Fibroblast of gingiva (primary cell): ENCODE data around the gene ZXDC.

Source experiments
- DNase-seq: peaks from one replicate; pipeline ENCODE4 v3.0.0-alpha.2; 2011; ENCODE audit warnings: low read depth

ZXDC gene

DNA sequence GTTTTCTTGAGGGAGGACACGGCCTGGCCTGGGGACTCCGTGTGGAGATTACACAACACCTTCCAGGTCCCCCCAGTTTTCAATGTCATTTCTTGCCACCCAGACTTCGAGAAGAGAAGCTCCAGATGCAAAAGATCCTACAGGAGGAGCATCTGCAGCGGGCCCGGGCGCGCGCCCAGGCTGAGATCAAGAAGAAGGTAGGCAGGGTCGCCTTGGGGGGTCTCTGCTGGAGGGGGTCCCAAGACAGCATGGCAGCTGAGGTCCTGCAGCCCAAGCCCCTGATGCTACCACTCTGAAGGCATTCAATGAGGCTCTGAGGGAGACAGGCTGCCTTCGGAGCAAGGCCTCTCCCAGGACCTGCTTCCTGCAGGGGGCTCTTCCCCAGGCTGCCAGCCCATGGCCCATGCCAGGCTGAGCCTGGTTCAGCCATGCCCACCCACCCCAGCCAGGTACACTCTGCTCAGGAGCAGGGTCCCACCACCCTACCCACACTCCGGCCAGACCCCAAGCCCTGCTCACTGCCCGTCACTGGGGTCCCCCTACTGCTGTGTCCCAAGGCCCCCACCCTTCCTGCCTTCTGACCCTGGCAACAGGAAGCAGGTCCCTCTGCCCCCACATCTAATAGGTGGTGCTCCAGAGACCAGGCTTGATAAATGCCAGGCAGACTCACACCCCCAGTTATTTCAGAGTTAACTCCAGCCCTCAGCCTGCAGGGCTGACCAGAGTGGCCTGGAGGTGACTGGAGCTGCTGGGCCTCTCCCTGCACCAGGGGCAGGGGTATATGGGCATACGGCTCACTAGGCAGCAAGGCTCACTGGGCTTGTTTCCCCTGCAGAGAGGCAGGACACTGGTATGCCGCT, 40.0 kb downstream of the ZXDC start:
- DNase-seq: no peak

DNA sequence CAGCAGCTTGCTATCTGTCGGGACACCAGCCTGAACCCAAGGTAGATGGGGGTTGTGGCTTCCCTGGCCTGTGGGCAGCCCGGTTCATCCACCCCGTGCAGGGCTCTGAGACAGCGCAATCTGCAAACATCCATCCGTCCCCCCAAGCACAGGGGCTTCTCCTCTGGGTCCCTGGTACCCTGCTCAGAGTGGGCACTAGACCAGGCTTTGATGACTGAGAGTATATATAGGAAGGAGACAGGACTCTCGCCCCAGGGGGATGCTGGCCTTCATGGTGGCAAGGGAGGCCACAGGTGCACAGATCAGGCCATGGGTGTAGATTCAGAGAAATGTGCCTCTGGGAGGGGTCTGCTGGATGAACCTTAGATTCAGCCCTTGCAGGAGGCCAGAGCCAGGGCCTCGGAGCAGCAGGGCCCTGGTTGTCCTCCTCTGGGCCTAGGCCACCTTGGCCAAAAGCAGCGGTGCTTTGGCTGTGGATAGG, 40.7 kb downstream of the ZXDC start:
- no peak for DNase-seq

DNA sequence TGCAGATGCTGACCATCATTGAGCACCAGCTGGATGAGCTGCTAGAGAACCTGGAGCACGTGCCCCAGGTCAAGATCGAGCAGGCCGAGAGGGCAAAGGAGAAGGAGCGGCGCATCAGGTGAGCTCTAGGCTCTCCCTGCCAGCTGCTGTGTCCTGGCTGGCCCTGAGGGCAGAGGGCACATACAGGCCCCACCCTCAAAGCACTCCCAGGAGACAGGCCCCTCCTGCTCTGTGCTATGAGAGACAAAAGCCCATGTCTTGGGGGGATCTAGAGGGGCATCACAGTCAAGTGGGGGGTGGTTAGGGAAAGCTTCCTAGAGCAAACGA, 41.5 kb downstream of the ZXDC start:
- no peak for DNase-seq

GRCh38 chr3:126433496-126434263, 42.0 kb downstream of the ZXDC start:
- DNase-seq: no peak

DNA sequence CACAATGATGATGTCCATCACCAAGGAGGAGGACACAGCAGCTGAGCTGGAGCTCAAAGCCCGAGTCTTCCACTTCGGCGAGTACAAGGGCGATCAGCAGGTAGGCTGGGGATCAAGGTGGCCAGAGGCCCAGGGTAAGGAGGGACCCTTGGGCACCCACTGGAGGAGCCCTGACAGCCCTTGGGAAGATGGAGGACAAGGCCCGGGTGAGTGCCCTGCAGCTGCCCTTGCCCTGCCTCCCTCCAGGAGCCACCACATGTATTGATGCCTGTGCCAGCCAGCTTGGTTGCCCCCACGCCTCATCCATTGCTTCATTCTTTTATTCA, 42.6 kb downstream of the ZXDC start:
- no peak for DNase-seq

- DNase-seq: no peak
Observed at GRCh38 chr3:126432361-126433104, 43.2 kb downstream of the ZXDC start.

- DNase-seq: no peak
Observed at GRCh38 chr3:126431103-126431534, 44.6 kb downstream of the ZXDC start.

GRCh38 chr3:126424751-126425150, 50.9 kb downstream of the ZXDC start:
- no peak for DNase-seq

DNA sequence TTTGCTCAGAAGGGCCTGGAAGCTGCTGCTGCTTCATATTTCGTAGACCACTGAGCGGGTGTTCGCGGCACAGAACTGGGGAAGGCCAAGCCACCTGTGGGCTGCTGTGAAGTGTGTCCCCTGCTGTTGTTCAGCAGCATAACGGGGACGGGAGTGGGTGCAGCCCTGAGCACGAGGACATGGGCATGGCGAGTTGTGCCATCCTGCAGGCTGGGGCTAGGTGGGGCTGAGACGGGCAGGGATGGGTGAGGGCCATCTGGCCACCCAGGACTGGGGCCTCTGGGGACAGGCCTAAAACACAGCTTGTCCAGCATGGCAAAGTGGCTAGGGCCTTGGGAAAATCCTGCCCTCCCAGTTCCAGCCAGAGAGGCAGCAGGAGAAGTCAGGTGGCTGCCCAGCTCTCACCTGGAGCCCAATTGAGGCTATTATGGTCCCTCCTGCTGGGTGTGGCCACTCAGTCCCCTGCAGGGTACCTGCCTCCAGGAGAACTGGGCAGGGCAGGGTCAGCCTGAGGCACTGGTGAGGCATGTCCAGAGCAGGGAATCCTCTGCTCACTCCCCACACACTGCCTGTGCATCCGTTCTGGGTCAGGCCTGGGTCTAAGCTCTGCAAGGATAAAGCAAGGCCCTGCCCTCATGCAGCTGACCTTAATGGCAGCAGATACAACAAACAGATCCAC, 51.5 kb downstream of the ZXDC start:
- DNase-seq: no peak

- DNase-seq: no peak
Observed at GRCh38 chr3:126423191-126424038, 52.3 kb downstream of the ZXDC start.

- DNase-seq: no peak
Observed at GRCh38 chr3:126422571-126423091, 53.1 kb downstream of the ZXDC start.

DNA sequence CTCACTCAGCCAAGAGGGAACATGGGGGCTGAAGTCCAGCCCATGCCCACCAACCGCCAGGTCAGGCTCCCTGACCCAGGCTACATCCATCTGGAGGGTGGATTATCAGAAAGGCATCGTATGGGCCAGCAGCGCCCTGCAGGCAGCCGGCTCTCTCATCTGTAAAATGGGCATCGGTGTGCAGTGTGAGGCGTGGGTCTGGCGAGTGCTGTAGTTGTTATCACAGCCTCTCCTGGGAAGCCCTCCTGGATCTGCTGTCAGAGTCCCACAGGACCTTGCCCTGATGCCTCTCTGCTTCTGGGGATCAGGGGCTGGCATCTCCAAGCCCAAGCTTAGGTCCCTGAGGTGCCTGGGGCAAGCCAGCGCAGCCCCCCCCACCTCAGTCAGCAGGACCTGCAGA, 53.6 kb downstream of the ZXDC start:
- DNase-seq: no peak

DNA sequence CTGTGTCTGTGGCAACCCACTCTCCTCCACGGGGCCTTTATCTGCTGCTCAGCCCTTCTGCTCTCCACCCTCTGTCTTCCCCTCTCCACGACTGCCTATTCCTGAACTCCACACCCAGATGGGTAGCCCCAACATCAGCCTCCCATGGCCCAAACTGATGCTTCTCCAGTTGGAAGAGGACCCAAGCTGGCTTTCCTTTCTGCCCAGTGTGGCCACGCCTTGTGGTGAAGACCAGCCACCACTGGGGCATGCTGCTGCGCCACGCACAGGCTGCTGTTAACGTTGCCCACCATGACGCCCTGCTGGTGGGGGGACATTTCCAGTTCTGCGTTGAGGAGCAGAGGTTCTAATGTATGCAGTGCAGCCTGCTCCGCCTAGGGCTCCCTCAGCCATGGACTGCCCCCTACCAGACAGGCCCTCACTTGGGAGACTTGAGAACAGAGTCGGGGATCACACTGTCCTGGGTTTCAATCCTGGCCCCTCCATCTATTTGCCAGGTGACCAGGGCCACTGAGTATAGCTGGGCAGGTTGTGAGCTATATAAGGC, 54.0 kb downstream of the ZXDC start:
- DNase-seq: no peak

- DNase-seq: no peak
Observed at GRCh38 chr3:126419886-126420786, 55.6 kb downstream of the ZXDC start.

DNA sequence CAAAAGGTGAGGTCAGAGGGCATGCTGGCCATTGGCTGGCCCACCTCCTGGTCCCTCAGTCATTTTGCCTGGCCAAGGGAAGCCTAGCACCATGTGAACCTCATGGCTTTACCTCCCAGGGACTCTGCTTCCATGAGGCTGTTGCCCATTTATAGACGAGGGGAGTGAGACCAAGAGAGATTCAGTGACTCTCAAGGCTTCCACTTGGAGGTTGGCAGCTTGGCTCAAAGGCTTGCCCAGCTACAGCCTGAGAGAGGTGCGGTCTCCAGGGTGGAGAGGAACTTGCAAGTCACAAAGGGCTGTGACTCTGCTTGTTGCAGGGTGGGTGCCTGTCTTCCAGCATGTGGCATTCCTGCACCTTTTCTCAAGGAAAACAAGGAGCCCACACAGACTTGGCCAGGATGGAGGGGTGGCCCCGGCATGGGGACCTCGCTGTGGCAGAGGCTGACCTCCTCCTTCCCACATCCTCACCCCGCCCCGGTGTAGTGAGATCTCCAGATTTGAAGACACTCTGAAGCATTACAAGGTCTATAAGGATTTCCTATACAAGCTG, 56.5 kb downstream of the ZXDC start:
- no peak for DNase-seq

- no peak for DNase-seq
Observed at GRCh38 chr3:126418661-126419131, 57.0 kb downstream of the ZXDC start.

DNA sequence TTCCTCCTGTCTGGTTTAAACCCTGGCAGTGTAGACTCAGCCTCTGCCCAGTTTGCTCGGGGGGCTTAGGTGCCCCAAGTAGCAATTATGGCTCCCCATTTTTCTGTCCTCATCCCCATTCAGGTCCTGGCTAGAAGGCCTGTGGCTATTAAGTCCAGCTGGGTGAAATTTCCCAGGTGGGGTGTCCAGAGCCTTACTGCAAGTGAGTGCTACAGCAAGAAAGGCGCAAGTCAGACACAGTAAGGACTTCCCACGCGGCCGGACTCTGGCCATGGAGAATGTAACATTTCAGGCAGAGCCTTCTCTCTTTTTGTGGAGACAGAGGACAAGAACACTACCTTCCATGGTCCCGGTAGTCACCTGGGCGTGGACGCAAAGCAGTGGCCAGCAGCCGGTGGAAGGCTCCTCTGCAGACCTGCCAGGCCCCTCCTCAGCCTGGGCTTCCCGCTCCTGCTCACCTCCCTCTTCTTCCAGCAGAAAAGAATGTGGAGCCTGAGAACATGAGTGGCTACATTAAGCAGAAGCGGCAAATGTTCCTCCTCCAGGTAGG, 57.6 kb downstream of the ZXDC start:
- no peak for DNase-seq

DNA sequence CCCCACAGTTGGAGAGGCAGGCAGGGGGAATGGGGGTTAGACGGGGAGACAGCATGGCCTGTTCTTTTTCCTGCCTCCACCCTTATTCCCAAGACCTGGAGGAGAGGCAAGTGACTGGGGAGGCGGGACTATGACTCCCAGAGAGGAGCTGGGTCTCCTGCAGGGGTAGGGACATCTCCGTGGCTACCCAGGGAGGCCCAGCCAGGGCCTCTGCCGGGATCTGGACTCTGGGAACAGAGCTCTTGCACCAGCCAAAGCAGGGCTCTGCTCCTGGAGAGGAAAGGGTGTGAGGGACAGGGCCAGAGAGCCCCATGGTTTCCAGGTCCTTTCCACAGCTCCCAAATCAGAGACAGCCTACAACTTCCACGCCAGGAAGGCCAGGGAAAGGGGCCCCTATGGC, 58.2 kb downstream of the ZXDC start:
- DNase-seq: no peak

DNA sequence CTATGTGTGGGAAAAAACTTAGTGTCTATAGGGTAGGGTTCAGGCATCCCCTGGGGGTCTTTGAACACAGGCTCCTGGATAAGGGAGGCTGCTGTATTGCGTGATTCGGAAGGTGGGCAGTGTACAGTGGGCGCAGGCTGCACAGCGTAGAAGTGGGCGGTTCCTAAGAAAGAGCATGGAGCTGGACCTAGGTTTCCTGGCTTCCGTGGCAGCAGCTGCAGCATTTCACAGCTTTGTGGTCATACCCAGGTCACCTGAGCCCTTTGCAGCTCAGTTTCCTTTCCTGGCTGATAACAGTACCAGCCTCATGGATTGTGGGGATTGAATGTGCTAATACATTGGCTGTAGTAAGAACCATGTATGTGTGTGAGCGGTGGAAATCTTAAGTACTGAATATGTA, 58.7 kb downstream of the ZXDC start:
- no peak for DNase-seq
